Epithelial cell of esophagus (primary cell): ENCODE data around the gene RBMS3.
"Not testable (repeated sequence)": the region's sequence is repeated elsewhere in the genome, so short reads cannot be mapped to it uniquely, and the experiment has no call there.

Experiments
- DNase-seq: peaks from one replicate; pipeline ENCODE4 v3.0.0; 2010; ENCODE audit warnings: low read depth
- H3K4me3 ChIP-seq: 2 replicates; pipeline ENCODE4 v1.5.1; 2011; ENCODE audit warnings: mild to moderate bottlenecking, low read length, control low read depth
- CTCF ChIP-seq: IDR thresholded peaks from 2 replicates; pipeline ENCODE4 v1.5.1; 2011; ENCODE audit warnings: low read depth, mild to moderate bottlenecking, low read length, control low read depth, inconsistent platforms; ENCODE audit not compliant: insufficient read depth; ENCODE audit errors: missing control alignments

The RBMS3 gene

DNA sequence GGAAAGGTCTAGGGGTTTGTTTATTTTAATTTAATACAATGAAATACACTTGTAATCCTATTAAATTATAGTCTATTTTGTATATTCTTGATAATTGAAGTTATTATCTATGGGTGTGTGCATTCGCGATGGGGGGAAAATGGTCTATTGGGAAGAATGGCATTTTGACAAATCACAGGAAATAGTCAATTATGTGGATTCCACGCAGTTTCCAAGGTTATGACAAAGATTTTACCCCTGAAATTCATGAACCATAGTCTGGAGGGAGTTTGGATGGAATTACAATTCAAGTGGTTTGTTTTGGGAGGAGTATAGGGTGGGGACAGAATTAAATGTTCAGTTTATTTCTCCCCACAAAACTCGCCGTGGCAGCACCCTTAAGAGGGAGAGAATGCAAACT lies 66.5 kb downstream of the RBMS3 start:
- DNase-seq: no peak
- H3K4me3 ChIP-seq: no peak overlapping the region
- no peak for TF ChIP-seq CTCF

GRCh38 chr3:29348316-29348715 lies 67.4 kb downstream of the RBMS3 start:
- no peak for DNase-seq
- no peak overlapping the region for H3K4me3 ChIP-seq
- no peak for TF ChIP-seq CTCF

GRCh38 chr3:29349049-29349448 lies 68.2 kb downstream of the RBMS3 start:
- H3K4me3 ChIP-seq: no peak overlapping the region
- no peak for DNase-seq
- no peak for TF ChIP-seq CTCF

- TF ChIP-seq CTCF: no peak
- H3K4me3 ChIP-seq: no peak overlapping the region
- DNase-seq: no peak
Observed at GRCh38 chr3:29353807-29354206, 72.9 kb downstream of the RBMS3 start.

DNA sequence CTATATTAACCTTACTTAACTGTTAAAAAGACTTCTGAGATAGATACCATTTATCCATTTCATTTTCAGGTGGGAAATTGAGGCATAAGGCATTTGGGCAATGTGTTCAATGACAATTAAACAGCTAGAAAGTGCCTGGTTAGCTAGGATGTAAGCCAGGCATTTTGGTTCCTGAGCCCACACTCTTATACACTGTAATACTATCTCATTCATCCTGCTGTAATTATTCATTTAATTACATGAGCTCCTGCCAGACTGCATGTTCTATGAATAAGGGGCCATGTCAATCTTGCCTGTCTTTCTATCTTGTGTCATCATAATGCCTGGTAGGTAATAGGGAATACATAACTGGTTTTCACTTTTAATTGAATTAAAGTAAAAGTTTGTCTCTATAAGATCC lies 74.0 kb downstream of the RBMS3 start:
- no peak for TF ChIP-seq CTCF
- H3K4me3 ChIP-seq: no peak overlapping the region
- DNase-seq: no peak

- TF ChIP-seq CTCF: no peak
- no peak for DNase-seq
- no peak overlapping the region for H3K4me3 ChIP-seq
Observed at GRCh38 chr3:29356062-29356461, 75.2 kb downstream of the RBMS3 start.

DNA sequence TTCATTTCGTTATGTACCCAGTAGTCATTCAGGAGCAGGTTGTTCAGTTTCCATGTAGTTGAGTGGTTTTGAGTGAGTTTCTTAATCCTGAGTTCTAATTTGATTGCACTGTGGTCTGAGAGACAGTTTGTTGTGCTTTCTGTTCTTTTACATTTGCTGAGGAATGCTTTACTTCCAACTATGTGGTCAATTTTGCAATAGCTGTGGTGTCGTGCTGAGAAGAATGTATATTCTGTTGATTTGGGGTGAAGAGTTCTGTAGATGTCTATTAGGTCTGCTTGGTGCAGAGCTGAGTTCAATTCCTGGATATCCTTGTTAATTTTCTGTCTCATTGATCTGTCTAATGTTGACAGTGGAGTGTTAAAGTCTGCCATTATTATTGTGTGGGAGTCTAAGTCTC lies 79.4 kb downstream of the RBMS3 start:
- DNase-seq, H3K4me3 ChIP-seq: not testable (repeated sequence)

GRCh38 chr3:29363110-29363509 lies 82.2 kb downstream of the RBMS3 start:
- DNase-seq: peak; percentile 8
- H3K4me3 ChIP-seq: no peak overlapping the region
- TF ChIP-seq CTCF: no peak
